NCI-H345 (cell line): ENCODE data around the gene FBXO28.

Source experiments
- DNase-seq: peaks from one replicate; lab custom pipeline; 2025; lab: John Stamatoyannopoulos, UW

FBXO28 gene

GRCh38 chr1:224095867-224096266 is 18.0 kb upstream of the FBXO28 start:
- DNase-seq = no peak

- no peak for DNase-seq
These were observed 17.1 kb upstream of the FBXO28 start for GRCh38 chr1:224096773-224097172.

GRCh38 chr1:224098007-224098406 is 15.9 kb upstream of the FBXO28 start:
- no peak for DNase-seq

GRCh38 chr1:224106568-224107281 is 7.2 kb upstream of the FBXO28 start:
- peak; percentile 43 for DNase-seq

DNA sequence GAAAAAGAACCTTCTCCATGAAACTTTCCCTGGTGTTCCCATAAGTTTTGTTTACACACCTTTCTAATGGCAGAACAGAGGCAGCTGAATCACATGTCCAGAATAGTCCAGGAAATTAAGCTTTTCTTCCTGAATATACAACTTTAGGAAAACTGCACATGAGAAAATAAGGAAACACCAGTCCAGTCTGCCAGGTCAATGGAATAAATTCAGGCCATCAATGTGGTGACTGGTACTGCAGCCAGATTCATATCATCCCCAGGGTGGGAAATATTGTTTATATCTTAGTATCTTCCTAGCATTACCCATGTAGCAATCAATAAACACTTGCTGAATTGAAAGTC is 6.7 kb upstream of the FBXO28 start:
- no peak for DNase-seq

GRCh38 chr1:224108991-224109390 is 4.9 kb upstream of the FBXO28 start:
- DNase-seq = no peak

- no peak for DNase-seq
These were observed 3.9 kb upstream of the FBXO28 start for GRCh38 chr1:224109981-224110380.

DNA sequence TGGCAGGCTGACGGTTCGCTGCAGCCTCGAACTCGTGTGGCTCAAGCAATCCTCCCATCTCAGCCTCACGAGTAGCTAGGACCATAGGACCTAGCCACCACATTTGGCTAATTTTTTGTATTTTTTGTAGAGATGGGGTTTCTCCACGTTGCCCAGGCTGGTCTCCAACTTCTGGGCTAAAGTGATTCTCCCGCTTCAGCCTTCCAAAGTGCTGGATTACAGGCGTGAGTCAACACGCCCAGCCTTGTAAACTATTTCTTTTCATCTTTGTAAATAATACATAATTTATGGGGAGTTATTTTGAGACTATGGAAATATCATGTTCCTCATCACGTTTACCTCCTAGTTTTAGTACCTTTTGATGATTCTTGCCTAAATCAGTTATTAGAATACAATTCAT is 906 bp upstream of the FBXO28 start:
- no peak for DNase-seq

DNA sequence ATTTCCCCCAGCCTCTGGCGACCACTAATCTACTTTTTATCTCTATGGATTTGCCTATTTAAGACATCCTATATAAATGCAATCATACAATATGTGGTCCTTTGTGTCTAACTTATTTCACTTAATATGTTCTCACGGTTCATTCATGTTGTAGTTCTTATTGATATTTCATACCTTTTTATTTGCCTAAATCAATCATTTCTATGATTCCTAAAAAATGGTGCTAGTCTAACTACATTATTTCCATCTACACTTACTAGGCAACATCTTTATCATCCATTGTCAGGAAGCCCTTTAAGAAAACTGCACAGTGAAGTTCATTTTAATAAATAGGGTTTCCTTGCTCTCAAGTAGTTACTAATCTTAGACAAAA is 380 bp upstream of the FBXO28 start:
- DNase-seq = no peak

DNA sequence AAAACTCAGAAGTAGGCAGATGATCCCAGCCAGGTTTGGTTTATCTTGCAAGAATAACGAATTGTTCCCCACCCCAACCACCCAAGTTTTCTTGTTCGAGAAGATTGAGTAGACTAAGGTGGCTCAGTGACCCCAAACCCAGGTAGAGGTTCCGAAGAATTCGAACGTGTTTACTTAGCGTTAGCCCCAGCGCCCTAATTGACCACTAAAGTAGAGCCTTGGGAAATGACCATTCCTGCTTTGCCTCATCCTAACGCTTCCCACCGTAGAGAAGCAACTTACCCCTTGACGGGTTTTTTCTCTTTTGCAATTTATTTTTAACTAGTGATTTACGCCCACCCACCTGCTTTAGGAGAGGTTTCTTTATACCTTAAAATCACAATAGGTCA is 870 bp downstream of the FBXO28 start:
- no peak for DNase-seq

GRCh38 chr1:224116131-224116530 is 2.2 kb downstream of the FBXO28 start:
- DNase-seq = peak; percentile 72

- no peak for DNase-seq
These were observed 4.8 kb downstream of the FBXO28 start for GRCh38 chr1:224118688-224119087.

DNA sequence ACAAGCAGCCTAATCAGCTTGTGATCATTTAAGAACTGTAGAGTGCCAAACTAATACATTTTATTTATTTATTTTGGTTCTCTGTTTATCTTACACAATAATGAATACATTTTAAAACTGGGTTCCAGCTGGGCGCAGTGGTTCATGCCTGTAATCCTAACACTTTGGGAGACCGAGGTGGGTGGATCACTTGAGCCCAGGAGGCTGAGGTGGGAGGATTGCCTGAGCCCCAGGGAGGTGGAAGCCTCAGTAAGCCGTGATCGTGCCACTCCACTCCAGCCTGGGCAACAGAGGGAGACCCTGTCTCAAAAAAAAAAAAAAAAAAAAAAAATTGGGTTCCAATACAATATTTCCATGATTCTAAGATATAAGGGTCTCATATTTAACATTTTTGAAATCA is 9.2 kb downstream of the FBXO28 start:
- no peak for DNase-seq

GRCh38 chr1:224124220-224124619 is 10.3 kb downstream of the FBXO28 start:
- no peak for DNase-seq

DNA sequence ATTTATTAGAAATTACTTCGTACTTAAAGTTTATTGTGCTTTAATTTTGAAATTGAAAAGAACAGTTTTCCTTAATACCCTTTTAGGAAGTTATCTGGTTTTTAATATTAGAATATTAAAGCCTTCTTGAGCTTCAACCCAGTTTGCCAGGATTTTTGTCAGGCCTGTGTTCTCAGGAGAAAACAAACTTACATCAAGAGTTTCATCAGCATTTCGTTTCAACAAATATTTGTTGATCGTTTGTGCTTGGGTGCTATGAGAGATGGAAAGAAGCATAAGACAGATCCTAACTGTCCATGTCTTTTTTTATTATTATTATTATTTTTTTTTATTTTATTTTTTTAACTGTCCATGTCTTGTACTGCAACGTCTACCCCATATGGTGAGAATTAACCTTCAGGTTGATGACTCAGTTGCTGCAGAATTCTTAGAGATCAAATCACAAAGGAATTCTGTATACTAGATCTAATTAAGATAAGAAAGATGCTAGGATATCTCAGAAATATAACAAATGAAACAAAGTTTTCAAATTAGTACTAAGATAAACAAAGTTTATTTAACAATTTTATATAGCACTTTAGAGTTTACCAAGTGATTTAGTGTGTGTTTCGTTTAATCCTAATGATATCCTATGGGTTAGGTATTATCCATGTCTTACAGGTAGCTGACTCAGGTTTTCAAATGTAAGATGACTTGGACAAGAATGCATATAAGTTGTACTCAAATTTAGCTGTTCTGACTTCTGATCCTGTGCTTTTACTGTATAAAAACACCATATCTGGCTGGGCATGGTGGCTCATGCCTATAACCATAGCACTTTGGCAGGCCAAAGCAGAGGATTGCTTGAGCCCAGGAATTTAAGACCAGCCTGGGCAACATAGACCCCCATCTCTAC is 14.3 kb downstream of the FBXO28 start:
- no peak for DNase-seq

DNA sequence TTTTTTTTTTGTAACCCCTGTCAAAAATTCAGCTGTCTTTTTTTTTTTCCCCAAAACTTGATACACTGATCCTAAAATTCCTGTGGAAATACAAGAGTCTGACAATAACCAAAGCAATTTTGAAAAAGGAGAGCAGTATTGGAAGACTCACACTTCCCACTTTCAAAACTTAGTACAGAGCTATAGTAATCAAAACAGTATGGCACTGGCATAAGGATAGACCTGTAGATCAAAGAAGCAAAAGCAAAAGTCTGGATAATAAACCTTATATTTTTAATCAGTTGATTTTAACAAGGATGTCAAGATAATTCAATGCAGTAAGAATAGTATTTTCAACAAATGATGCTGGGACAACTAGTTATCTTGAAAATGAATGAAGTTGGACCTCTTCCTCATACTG is 17.3 kb downstream of the FBXO28 start:
- DNase-seq = no peak

DNA sequence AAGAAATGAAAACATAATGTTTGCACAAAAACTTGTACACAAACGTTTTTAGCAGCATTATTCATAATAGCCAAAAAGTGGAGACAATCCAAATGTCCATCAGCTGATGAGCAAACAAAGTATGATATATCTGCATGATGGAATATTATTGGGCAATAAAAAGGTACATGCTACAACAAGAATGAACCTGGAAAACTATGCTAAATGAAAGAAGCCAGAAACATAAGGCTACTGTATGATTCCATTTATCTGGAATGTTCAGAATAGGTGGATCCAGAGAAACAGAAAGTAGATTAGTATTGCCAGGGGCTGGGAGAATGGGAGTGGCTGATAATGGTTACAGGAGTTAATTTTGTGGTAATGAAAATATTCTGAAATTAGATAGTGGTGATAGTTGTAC is 19.0 kb downstream of the FBXO28 start:
- no peak for DNase-seq

GRCh38 chr1:224133741-224134299 is 19.9 kb downstream of the FBXO28 start:
- no peak for DNase-seq

- no peak for DNase-seq
These were observed 23.6 kb downstream of the FBXO28 start for GRCh38 chr1:224137518-224137917.

DNA sequence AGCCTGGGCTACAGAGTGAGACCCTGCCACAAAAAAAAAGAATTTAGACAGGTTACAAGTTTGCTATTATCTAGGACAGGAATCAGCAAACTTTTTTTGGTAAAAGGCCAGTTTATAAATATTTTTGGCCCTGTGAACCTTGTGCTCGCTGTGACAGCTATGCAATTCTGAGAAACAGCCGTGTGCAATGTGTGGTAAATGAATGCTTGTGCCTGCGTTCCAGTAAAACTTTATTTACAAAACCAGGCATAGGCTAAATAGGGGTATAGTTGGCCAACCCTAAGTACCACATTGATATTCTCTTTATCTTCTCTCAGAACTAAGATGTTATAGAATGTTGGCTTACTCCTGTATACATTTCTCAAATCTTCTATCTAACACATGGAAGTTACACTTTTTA is 24.3 kb downstream of the FBXO28 start:
- no peak for DNase-seq

DNA sequence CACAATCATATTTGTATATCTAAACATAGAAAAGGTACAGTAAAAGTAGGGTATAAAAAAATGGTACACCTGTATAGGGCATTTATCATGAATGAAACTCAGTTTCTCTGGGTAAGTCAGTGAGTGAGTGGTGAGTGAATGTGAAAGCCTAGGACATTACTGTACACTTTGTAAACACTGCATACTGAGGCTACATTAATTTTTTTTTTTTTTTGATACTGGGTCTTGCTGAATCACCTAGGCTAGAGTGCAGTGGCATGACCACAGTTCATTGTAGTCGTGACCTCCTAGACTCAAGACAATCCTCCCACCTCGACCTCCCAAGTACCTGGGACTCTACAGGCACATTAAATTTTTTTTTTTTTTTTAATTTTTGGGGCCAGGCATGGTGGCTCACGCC is 27.8 kb downstream of the FBXO28 start:
- DNase-seq = no peak

- DNase-seq = no peak
These were observed 35.8 kb downstream of the FBXO28 start for GRCh38 chr1:224149709-224150108.

GRCh38 chr1:224151117-224151516 is 37.2 kb downstream of the FBXO28 start:
- no peak for DNase-seq
